ENCODE data around the gene APLP1. TPM values are rescaled to one million over a fixed set of nuclear protein-coding genes. Genes with fewer than 3 reads are reported as not detected.

The APLP1 gene
- total RNA-seq, 1 experiment from 2014 or later, result 36.9 TPM

- Histone ChIP-seq H3K4ac (ENCODE audit: low read depth, low read length) (no peak overlapping the region), H3K18ac (ENCODE audit: insufficient read length, low read depth, low read length) (no peak overlapping the region), H2AFZ (ENCODE audit: low read length) (no peak overlapping the region), H3K27me3 (ENCODE audit: insufficient read depth, low read length) (peaks cover 4% of the 10 kb centered on the region; the same call in 1 of the 2 replicates), H3K23ac (ENCODE audit: insufficient read length, low read depth, low read length) (no peak overlapping the region), H2BK15ac (ENCODE audit: low read depth, low read length) (no peak overlapping the region), H3K9ac (ENCODE audit: extremely low read depth, insufficient read length, low read length) (peak overlapping the region; percentile 0), H2BK5ac (ENCODE audit: insufficient read length, low read length) (no peak overlapping the region), H3K4me2 (ENCODE audit: insufficient read depth, insufficient read length, low read length) (peak overlapping the region; percentile 71), H3K79me2 (ENCODE audit: insufficient read depth, low read length) (no peaks in the 10 kb centered on the region), H2AK5ac (ENCODE audit: insufficient read length, low read length) (no peak overlapping the region), H3K27ac (ENCODE audit: insufficient read length, low read depth, low read length) (no peak overlapping the region), H3K4me1 (ENCODE audit: insufficient read depth, low read length) (no peaks in the 10 kb centered on the region), H4K8ac (replicated peaks; ENCODE audit: insufficient read length, low read depth, low read length) (no peak overlapping the region), H4K20me1 (ENCODE audit: control insufficient read depth, insufficient read depth, insufficient read length) (peaks cover 3% of the 10 kb centered on the region), H2BK12ac (ENCODE audit: insufficient read length, low read depth, low read length) (no peak overlapping the region), H4K91ac (ENCODE audit: insufficient read length, low read depth, low read length) (no peak overlapping the region), H4K5ac (ENCODE audit: insufficient read length, low read depth, low read length) (no peak overlapping the region), H3K56ac (ENCODE audit: insufficient read length, low read depth, low read length) (no peak overlapping the region), H2BK20ac (ENCODE audit: low read depth, low read length, poor library complexity, severe bottlenecking) (no peak overlapping the region), H3K14ac (ENCODE audit: insufficient read depth, low read length) (0 out of 2 replicates have a peak overlapping the region, but pooled peaks have one; percentile 19), H3K23me2 (ENCODE audit: insufficient read length, low read depth, low read length, poor library complexity, severe bottlenecking) (peaks cover 10% of the 10 kb centered on the region), H3K79me1 (ENCODE audit: insufficient read depth, low read depth, low read length, poor library complexity, severe bottlenecking) (no peaks in the 10 kb centered on the region), H3K9me3 (ENCODE audit: control insufficient read depth, low read depth, low read length) (no peaks in the 10 kb centered on the region), H2BK120ac (ENCODE audit: low read depth, low read length, poor library complexity, severe bottlenecking) (no peak overlapping the region), H3T11ph (ENCODE audit: low read length) (no peak overlapping the region)
- no peak for DNase-seq
- H3K9me3 Mint-ChIP-seq, result no peaks in the 10 kb centered on the region; a peak in 1 of 5 replicates
- peaks cover 92% of the 10 kb centered on the region for H3K27me3 Mint-ChIP-seq (ENCODE audit: low read depth)
- H3K4me3 Mint-ChIP-seq, result peak overlapping the region; percentile 62 to 81
- H3K4me1 Mint-ChIP-seq, result peaks cover 9 to 13% of the 10 kb centered on the region in 2 experiments
- WGBS (ENCODE audit: extremely low coverage, insufficient read length, low lambda C conversion rate), result no CpG with 5 or more reads among the region's 19 CpGs
- H3K36me3 Mint-ChIP-seq (ENCODE audit: insufficient read depth in 1 of 3, low read depth in 3 of 3), result peaks cover 3 to 4% (median 4%) of the 10 kb centered on the region in 3 experiments; a peak in 3 of 7 replicates
- no peak for TF ChIP-seq CTCF (conservative IDR thresholded peaks at IDR 0.05)
- no peak overlapping the region for H3K27ac Mint-ChIP-seq
These were observed 6.7 kb upstream of the APLP1 start for GRCh38 chr19:35861640-35862160.
